ENCODE results near the gene YOD1. TPM values are rescaled to one million over a fixed set of nuclear protein-coding genes. Genes with fewer than 3 reads are reported as not detected.
A peak's percentile ranks its signal among the peaks of the same experiment; 100 is the strongest.

YOD1 gene
- total and polyA plus RNA-seq, 2 of the 13 experiments (the other 11 are each of a cell fraction or from before 2014, with no cell fraction given): 3.4 to 9.1 TPM

DNA sequence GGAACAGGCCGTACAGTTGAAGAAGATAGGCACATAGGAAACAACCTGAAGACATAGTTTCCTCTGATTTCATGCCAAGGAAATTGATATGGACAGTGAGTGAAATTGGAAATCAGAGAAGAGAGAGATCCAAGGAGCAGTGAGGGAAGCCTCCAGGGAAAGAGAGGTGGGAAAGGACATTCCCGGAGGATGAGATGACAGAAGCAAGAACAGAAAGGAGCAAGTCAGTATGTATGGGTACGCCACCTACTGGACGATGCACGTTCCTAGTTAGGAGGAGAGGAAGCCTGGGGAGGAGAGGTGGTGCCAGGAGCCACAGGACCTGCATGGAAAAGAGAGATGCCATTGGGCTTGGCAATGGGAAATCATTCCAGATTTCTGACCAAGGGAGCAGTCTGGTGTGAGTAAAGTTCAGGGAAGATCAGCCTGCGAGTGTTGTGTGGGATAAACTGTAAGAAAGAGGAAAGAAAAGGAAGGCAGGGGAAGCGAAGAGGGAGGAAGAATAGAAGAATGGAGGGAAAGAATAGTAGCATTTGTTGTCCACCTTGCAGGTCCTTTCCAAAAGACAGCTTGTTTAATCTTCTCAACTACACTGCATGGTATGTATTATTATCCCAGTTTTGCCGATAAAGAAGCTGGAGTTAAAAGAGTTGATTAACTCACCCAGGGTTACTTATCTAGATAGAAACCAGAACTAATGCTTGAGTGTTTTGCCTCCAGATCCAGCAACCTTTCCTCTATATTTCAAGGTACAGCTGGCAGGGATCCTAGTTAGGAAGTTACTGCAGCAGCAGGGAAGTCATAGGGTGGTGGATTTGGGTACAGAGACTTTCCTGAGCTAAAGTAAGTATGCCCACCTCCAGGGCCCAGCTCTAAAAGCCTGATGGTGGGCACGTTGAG is 45.8 kb downstream of the YOD1 start:
- DNase-seq (ENCODE audit: low spot score): peak; percentile 73
- Histone ChIP-seq H2AFZ (ENCODE audit: low read length) (no peak overlapping the region), H4K20me1 (ENCODE audit: insufficient read depth, low read length) (no peaks in the 10 kb centered on the region), H3K79me2 (ENCODE audit: insufficient read depth, low read length) (no peaks in the 10 kb centered on the region), H3K36me3 (replicated peaks in 1 of 2; ENCODE audit: control insufficient read depth in 1 of 2, insufficient read depth in 2 of 2, low read length in 2 of 2) (no peaks in the 10 kb centered on the region), H3K4me2 (ENCODE audit: low read depth, low read length) (peak overlapping the region; percentile 56), H3K9me3 (ENCODE audit: low read length) (no peaks in the 10 kb centered on the region), H3K9ac (ENCODE audit: insufficient read depth, low read depth, low read length) (no peak overlapping the region), H3K4me3 (replicated peaks in 1 of 3; ENCODE audit: insufficient read depth in 1 of 3, low read depth in 2 of 3, low read length in 3 of 3) (no peak overlapping the region), H3K27ac (ENCODE audit: extremely low read length, insufficient read depth, low read length) (no peak overlapping the region), H3K27me3 (ENCODE audit: control insufficient read depth in 1 of 2, insufficient read depth in 2 of 2, low read length in 2 of 2) (no peaks in the 10 kb centered on the region), H3K4me1 (ENCODE audit: insufficient read depth, low read length) (peaks cover 80% of the 10 kb centered on the region)
- peak; percentile 54 for FAIRE-seq
- no TSS peak for BruUV-seq (replicated peaks)
- WGBS (ENCODE audit: low lambda C conversion rate): 32% methylated on average over 9 of the region's 9 CpGs
- ChIA-PET POLR2A (interaction anchor here (1.3 kb wide), 1 partner anchor 15 kb away, joined by 3 read pairs; no protein-coding TSS in a partner anchor), CTCF (ENCODE audit: low intra/inter-chr PET ratio, low total read pairs) (interaction anchor here (0.8 kb wide), 1 partner anchor 68 kb away, joined by 3 read pairs; no protein-coding TSS in a partner anchor)
- in situ Hi-C loops (cut with HindIII; ENCODE audit: extremely low pct_ligation_motif_present, low pct_unique_long_range_greater_than_20kb) (no loop called here), intact Hi-C loops (cut with micrococcal nuclease; ENCODE audit: unreplicated experiment) (loop anchor here (2.0 kb wide), 1 partner anchor 46 kb away; the partner anchor contains the start of gene YOD1)
- ATAC-seq: peak; percentile 80
- TF ChIP-seq FIP1L1 (IDR thresholded peaks at IDR 0.05; ENCODE audit: borderline replicate concordance, insufficient read depth, low read depth, low read length) (no peak), ZNF570 (CRISPR knock-in tag; IDR thresholded peaks at IDR 0.05; ENCODE audit: borderline replicate concordance) (no peak), CTCF (CRISPR knock-in tag; IDR thresholded peaks at IDR 0.05) (peak; percentile 82), TEAD3 (CRISPR knock-in tag; optimal IDR thresholded peaks at IDR 0.05; ENCODE audit: borderline replicate concordance) (peak; percentile 74), GATAD2A (CRISPR knock-in tag; IDR thresholded peaks at IDR 0.05) (peak; percentile 36; the same call in 1 of the 2 replicates), ZNF337 (CRISPR knock-in tag; IDR thresholded peaks at IDR 0.05; ENCODE audit: borderline replicate concordance, low read depth) (no peak), IRF2 (CRISPR knock-in tag; IDR thresholded peaks at IDR 0.05) (peak; percentile 36; the same call in 1 of the 2 replicates), ARNT2 (CRISPR knock-in tag; IDR thresholded peaks at IDR 0.05; ENCODE audit: low read depth) (no peak), ZNF138 (CRISPR knock-in tag; IDR thresholded peaks at IDR 0.05; ENCODE audit: low read depth) (no peak), MAZ (IDR thresholded peaks at IDR 0.05; ENCODE audit: borderline replicate concordance, low read depth, low read length) (no peak), MAZ (CRISPR knock-in tag; IDR thresholded peaks at IDR 0.05; ENCODE audit: low read depth) (no peak), REPIN1 (CRISPR knock-in tag; IDR thresholded peaks at IDR 0.05; ENCODE audit: borderline replicate concordance, low read depth) (0 out of 2 replicates have a peak, but pooled peaks have one; percentile 24), ZNF24 (IDR thresholded peaks at IDR 0.05) (no peak), STAG1 (CRISPR knock-in tag; IDR thresholded peaks at IDR 0.05) (peak; percentile 48), SMC3 (IDR thresholded peaks at IDR 0.05; ENCODE audit: low read length) (peak; percentile 67; the same call in 1 of the 2 replicates), GATAD1 (CRISPR knock-in tag; IDR thresholded peaks at IDR 0.05) (0 out of 2 replicates have a peak, but pooled peaks have one; percentile 10), SAP130 (CRISPR knock-in tag; IDR thresholded peaks at IDR 0.05; ENCODE audit: low read depth) (peak; percentile 52), POLR2G (IDR thresholded peaks at IDR 0.05; ENCODE audit: low read depth, low read length) (no peak), ZNF879 (CRISPR knock-in tag; IDR thresholded peaks at IDR 0.05) (no peak), SRSF9 (IDR thresholded peaks at IDR 0.05; ENCODE audit: borderline replicate concordance, insufficient read depth, low read depth, low read length, poor library complexity, severe bottlenecking) (no peak)
- TF ChIP-seq, protein P1, sequence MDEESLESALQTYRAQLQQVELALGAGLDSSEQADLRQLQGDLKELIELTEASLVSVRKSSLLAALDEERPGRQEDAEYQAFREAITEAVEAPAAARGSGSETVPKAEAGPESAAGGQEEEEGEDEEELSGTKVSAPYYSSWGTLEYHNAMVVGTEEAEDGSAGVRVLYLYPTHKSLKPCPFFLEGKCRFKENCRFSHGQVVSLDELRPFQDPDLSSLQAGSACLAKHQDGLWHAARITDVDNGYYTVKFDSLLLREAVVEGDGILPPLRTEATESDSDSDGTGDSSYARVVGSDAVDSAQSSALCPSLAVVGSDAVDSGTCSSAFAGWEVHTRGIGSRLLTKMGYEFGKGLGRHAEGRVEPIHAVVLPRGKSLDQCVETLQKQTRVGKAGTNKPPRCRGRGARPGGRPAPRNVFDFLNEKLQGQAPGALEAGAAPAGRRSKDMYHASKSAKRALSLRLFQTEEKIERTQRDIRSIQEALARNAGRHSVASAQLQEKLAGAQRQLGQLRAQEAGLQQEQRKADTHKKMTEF (CRISPR knock-in tag; IDR thresholded peaks at IDR 0.05): no peak
